DMS 273 (cell line): ENCODE measurements around the gene TSPYL1.
"Not testable (repeated sequence)": the region's sequence is repeated elsewhere in the genome, so short reads cannot be mapped to it uniquely, and the experiment has no call there.

Experiments used
- DNase-seq: peaks from one replicate; lab custom pipeline; 2025; ENCODE audit not compliant: unreplicated experiment; lab: John Stamatoyannopoulos, UW

Gene TSPYL1

DNA sequence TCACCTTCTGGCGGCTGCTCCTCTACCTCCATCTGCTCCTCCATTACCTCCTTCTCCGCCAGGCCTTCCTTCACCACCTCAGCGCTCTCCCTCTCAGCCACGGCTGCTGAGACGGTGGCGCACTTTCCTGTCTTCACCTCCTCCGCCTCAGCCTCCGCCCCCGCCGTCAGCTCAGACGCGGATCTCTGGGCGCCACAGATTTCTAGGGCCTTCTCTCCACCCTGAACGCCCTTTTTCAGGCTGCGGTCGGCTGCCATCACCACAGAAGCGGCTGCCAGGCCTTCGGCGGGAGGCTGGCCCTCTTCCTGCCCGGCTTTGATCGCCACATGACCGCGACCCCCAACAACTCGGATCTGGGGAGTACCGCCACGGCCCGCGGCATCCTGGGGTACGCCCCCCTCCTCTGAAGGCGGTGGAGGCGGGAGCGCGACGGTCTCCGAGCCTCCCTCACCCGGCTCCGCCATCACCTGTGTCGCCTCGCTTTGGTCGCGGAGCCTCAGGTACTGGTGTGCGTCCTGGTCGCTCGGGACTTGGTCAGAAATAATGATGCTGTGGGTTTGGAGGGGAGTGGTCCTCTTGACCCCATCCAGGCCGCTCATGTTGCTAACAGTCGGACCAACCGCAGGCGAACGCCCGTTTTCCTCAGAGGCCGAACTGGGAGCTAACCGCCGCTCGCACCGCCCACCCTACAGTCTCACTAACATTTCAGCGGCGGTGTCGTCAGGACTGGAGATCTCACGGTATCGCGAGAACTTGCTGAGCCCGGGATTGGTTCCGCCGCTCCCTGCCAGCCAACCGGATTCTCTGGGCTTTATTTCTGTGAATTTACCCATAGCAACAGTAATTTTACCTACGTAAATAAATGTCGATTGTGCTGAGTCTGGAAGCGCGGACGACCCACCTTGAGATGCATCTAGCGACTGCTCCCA lies at the start of gene TSPYL1:
TSPYL1 (minus strand) TSS at position 699 of the 929 bp plus-strand sequence; CDS start at position 599, 100 bp downstream.
- DNase-seq: peak; percentile 99

DNA sequence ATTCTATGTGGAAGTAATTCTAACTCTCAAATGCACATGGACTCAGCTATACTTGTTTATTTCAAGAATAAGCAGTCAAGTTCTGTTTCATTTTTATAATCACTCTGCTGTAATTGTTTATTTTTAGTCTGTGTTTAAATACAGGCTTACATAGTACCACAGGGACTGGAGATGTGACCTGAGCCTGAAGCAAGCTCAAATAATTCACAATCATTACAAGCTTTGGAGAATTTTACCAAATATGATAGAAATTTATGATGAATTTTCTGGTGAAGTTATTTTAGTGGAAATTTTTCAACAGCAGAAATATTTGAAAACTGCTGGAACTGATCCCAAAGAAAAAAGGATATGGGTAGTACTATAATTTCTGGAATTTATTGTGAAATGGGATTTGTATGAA lies 49.4 kb upstream of the TSPYL1 start:
- no peak for DNase-seq

DNA sequence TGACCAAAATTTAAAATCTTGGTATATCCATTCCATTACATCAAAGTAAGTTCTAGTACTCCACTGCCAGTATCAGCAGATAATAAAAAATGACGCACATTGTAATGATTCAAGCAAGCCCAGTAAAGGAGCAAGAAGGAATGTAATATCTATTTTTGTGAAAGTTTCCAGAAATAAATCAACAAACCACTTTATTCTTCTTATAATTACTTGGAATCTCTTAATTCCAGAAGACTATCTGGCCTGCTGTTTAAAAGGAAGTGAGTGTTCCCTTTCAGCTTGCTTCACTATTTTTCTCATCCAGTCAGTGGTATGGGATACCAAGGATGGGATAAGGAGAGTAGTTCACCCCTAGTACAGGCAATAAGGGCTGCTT lies 48.8 kb upstream of the TSPYL1 start:
- no peak for DNase-seq

DNA sequence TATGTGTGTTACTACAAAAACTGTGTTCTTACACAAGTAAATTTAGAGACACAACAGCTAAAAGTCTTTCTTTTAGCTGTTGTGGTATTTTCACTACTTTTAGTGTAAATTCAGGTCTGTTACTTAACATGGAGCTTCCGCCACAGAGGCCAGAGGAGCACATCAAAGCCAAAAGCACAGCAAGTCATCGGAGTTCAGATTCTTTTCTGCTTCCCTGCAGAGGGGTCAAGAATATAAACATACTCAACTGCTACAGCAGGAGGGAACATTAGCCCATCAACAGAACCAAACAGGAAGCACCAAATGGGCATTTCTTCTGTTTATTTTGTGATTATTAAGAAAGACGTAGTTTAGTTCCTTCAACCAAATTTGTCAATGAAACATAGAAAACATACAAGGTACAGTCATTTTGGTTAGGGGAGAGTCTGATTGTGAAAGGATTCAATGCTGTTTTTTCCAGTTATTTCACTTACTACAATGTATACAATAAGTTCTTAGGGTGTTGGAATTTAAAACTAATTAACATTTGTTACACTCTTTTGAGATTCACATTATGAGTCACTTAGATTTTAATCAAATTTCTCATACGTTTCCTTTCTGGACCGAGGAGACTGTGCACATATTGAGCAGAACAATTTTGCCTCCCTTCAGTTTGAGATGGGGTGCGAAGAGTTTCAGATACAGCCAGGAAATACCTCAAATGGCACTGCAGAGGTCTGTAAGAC lies 48.2 kb upstream of the TSPYL1 start:
- no peak for DNase-seq

DNA sequence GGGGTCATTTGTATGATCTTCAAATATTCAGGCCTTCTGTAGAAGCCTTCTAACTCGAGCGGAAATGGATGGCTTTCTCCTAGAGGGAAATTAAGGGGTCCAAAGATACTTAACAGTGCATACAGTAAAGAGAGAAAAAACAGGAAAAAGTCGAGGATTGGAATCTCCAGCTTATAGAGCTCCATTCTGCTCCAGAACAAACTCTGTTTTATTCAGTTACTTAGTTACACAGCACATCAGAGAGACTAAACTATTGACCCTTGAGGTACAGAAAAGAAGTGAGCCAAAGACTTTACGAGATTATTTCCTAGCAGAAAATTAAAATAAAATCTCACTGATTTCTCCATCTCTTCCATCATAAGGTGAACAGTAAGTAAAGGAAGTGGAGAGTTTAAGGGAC lies 47.3 kb upstream of the TSPYL1 start:
- DNase-seq: no peak

DNA sequence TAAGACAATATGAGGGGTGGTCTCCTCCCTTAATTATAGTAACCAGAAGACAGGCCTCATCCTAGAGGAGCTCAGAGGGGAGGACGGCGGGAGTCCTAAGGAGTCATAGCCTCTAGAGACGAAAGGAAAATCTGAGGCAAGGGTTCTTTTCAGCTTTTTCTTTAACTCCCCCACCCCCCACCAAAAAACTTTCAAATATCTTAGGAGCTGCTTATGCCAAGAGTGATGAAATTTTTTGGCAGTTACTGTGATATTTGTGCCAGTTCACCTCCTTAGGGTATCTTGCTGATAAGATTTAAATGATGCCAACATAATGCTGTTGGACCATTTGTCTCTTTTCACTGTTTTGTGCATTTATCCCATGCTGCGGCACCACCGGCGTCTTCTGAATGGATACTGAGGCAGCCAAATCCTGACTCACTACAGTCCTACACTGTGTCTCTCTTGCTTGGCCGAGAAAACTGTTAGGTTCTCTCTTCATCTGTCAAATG lies 46.5 kb upstream of the TSPYL1 start:
- DNase-seq: no peak

DNA sequence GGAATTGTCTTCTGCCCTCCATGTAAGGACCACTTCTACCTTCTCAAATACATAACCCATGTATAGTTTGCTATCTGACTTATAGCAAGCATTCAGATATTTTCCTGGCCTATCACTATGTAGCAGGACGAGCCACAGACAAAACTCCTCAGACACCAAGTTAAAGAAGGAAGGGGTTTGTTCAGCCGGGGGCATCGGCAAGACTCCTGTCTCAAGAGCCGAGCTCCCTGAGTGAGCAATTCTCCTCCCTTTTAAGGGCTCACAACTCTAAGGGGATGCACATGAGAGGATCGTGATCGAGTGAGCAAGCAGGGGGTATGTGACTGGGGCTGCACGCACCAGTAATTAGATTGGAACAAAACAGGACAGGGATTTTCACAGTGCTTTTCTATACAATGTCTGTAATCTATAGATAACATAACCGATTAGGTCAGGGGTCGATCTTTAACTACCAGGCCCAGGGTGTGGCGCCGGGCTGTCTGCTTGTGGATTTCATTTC lies 46.0 kb upstream of the TSPYL1 start:
- DNase-seq: not testable (repeated sequence)

DNA sequence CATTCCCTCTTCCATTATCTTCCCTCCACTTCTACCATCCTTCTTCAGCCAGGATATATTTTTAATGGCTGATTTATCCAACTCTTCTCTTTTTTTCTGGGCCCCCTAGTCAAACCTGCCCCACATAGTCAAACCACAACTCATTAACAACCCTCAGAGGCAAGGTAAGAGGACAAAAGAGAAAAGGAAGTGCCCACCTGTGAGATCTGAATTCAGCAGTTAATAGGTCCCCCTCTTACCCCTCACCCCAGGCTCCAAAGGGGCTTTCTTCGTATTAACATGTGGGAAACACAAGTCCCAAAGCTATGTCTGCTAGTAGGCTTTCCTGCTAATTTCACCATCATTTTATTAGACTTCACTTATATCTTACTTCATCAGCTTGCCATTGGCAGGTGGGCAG lies 44.1 kb upstream of the TSPYL1 start:
- no peak for DNase-seq

DNA sequence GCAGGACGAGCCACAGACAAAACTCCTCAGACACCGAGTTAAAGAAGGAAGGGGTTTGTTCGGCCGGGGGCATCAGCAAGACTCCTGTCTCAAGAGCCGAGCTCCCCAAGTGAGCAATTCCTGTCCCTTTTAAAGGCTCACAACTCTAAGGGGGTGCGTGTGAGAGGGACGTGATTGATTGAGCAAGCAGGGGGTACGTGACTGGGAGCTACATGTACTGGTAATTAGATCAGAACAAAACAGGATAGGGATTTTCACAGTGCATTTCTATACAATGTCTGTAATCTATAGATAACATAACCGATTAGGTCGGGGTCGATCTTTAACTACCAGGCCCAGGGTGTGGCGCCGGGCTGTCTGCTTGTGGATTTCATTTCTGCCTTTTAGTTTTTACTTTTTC lies 42.2 kb upstream of the TSPYL1 start:
- DNase-seq: not testable (repeated sequence)

DNA sequence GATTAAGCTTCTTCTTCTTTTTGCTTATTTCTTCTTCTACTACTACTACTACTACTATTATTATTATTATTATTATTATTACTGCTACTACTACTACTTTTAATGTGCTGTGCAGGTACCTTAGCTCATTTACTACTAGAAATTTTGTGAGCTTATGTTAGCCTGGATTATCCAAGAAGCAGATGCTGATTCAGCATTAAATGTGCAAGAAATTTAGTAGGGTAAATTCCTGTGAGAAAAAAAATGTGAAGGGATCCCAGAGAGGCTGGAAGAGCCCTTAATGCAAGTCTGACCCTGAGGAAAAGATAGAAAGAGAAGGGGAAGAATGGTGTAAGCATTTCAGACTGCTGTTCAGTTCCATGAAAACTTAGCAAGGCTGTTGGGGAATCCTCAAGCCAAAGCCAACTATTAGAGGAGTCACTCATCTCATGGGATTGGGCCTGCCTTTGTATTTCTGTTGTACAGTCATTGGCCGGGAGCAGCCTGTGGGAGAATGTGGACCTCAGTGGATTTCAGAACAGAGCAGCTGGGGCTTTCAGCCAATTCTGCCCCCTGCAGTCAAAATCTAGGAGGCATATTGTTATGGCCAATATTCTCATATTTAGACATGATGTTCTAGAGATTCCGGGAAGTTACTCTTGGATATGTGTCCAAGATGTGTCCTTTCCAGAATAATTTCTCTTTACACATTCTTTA lies 37.2 kb upstream of the TSPYL1 start:
- DNase-seq: peak; percentile 3

DNA sequence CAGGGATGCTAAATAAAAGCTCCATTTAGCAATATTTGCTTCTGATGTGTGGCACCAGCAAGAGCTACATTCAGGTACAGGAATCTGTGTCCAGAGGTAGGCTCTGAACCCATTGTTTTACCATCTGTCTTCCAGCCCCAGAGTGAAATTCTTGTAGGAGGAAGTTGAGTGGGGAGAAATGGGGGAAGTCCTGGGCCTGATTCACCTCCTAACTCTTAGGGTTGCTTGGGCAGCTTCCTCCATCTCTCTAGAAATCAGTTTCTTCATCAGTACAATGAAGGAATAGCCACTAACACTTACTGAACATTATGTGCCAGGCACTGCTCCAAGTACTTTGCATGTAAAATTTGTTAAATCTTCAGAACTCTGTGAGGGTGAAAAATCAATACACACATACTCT lies 35.1 kb upstream of the TSPYL1 start:
- DNase-seq: no peak

DNA sequence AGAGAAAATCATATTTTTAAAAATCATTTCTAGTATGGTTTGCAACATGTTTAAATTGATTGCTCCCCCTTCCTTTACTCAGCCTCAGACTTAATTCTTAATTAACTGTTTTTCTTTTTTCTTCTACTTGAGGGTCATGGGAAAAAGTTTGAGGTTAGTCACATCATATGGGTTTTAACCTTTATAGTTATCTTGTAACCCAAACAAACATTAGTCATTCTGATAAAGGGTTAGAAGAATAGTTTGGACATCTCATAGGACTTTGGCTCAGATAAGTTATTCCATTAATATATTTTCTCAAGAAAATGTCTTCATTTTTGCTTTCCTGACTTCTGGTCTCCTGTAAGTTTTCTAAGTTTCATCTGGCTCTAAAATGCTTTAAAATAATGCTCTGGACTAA lies 34.5 kb upstream of the TSPYL1 start:
- DNase-seq: no peak

DNA sequence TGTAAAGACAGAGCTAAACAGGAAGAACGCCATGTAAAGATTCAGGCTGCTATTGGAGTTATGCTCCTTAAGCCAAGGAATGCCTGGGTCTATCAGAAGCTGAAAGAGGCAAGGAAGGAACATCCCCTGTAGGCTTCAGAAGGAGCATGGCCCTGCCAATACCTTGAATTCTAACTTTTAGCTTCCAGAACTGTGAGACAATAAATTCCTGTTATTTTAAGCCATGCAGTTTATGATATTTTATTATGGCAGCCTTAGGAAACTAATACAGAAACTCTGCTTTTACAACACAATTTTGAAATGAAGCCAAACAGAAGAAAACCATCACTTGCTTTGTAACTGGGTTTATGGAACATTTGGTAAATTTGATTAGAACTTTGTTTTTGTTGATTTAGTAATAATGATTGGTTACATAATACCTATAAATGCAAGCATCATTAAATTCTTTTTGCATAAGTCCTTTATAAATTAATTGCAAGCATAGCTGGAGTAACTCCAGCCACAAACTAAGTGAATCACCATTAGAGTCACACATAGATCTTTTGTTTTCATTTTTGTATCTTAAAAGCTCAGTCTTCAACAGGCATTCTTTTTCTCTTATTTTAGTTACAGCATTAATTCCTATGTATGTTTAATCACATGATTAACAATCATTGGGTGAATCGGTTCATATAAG lies 33.5 kb upstream of the TSPYL1 start:
- DNase-seq: no peak

DNA sequence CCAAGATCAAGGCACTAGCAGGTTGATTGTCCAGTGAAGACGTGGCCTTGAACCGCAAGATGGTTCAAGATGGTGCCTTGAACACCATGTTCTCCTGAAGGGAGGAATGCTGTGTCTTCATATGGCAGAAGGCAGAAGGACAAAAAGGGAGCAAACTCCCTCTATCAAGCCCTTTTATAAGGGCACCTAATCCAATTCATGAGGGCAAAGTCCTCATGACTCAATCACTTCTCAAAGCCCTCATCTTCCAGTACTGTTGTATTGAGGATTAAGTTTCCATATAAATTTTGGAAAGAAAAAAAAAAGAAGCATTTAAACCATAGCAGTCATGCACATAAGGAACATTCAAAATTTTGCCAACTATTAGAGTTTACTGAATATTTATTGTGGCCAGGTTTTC lies 29.9 kb upstream of the TSPYL1 start:
- no peak for DNase-seq

DNA sequence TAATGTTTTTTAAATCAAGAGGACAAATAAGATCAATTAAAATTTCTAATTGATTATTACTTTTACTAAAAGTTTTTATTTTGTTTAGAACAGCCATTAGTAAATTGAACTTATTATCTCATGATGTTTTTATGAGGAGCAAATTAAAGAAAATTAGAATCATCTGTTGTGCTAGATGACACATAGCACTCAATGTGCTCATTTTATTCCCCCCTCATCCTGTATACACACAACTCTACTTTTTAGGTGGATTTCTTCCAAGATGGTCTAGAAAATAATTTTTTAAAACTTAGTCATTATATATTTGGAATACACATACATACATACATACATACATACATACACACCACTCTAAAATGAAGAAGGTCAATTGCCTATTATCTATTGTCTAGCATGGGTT lies 29.3 kb upstream of the TSPYL1 start:
- DNase-seq: no peak

DNA sequence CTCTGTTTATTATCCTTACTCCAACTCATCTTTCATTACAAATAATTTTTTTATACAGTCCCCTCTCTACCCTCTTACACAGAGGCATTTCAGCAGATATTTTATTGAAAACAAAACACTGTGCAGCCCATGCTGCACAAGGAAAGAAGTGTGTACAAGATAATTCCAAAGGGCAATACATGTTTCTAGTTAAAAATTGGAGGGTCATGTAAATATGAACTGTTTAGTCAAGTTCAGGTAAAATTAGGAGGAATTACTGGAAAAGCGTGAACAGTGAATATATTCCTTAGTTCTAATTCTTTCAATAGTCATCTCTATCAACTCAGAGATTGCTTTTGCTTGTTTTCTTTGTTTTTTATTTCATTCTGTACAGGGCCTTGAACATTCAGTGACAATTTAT lies 27.9 kb upstream of the TSPYL1 start:
- no peak for DNase-seq

DNA sequence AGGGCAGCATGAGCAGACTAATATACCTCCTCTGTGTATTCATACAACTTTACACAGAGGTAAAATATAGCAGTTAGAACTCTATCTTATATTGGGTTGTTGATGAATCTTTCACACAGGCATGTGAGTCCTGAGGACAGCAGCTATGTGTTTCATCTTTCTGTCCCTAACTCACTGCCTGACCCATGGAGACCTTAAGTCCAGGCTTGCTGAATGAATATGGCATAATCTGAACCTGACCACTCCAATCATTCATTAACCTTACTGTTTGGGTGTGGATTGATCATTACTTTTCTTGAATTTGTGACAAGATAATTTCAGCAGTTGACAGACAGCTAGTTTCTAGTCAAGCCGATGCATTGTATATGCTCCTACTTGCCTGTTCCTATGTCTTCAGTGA lies 27.3 kb upstream of the TSPYL1 start:
- no peak for DNase-seq

DNA sequence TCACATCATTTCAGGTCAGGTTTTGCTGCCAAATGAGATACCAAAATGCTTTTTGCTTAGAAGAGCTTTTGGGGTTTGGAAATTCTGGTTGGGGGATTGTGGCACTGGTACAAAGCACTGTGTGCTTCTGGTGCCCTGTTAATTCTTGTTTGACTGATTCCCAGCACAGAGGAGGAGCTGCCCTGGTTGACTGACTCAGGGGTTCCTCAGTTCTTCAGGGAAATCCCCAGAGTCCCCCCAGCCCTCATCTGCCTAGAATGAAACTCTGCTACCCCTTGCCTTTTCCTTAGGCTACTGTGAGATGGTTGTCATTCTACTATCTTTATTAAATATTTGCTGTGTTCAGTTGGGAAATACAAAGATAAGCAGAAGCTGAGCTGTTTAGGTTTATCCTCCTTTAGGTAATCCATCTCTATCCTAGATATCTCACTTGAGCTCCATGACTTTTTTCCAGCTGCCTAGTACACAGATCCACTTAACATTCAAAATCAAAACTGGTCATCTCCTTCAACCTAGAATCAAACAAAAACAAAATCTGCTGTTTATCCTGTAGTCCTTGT lies 24.9 kb upstream of the TSPYL1 start:
- DNase-seq: no peak

DNA sequence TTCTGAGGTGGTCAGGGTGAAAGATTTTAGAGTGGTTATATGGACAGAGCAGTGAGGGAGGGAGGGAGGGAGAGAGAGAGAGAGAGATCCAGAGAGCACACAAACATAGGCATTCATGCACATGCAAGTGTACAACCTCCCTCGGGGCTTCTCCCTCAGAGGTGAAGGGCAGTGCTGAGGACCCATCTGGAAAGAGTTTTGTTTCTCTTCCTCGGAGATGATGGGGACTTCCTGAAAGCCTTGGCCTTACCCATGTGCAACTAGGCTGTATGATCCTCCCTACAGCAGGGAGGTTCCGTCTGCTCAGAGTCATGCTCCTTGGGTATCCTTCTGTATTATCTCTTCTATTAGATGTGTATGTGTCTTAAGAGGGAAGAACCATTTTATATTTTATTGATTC lies 21.4 kb upstream of the TSPYL1 start:
- DNase-seq: no peak

DNA sequence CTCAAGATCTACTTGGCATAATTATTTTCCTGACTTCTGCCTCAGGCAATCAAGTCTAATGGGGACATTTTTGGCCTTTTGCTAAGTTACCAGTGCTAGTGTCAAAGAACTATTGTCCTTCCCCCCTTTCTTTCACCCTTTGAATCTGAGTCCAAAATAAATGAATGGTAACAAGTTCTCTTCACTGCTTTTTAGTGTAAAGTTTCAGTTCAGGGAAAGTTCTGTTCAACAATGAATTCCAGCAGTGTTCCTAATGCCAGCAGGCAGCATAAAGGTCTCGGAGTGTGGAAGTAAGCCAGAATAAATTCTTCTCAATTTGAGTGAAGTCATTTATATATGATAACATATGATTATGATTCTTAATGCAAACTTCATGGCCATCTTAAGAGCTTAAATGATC lies 20.8 kb upstream of the TSPYL1 start:
- DNase-seq: no peak

DNA sequence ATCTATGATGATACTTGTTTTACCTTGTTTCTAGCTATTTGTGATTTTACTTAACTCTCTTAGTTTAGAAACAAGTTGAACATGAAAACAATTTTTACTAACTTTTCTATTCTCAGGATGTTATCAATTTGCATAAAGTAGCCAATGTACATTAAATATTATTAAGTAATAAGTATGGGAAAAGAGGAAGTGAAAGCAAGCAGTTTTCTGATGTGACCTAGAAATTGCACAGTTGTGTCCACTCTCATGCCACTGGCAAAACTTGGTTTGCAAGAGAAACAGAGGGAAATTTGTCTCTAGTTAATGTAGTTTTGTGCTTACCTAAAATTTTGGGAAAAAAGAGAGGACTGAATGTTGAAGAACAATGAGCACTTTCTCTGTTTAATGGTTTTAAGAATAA lies 19.2 kb upstream of the TSPYL1 start:
- DNase-seq: no peak
